ENCODE measurements around the gene NHLH2. TPM values are rescaled to one million over a fixed set of nuclear protein-coding genes. Genes with fewer than 3 reads are reported as not detected.

NHLH2 gene
- total RNA-seq, 1 experiment from 2014 or later: 1.2 TPM

DNA sequence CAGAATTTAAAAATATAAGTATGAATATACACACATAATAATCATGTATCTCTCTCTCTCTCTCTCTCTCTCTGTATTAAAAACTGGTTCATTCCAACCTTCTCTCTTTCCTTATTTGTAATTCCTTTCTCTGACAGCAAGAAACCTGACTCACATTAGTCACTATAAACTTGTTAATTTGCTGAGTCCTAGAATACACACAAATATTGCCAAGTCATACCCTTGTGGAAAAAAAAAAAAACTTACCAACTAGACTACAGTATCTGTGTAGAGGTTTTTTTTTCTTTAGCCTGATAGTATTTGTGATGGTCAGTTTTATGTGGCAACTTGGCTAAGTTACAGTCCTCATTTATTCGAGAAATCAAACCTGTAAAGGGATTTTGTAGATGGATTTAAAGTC lies 26.3 kb upstream of the NHLH2 start:
- no peak overlapping the region for H3T11ph ChIP-seq (ENCODE audit: low read length)
- H3K4me1 Mint-ChIP-seq: no peaks in the 10 kb centered on the region
- H3K9me3 Mint-ChIP-seq: no peaks in the 10 kb centered on the region
- H2BK5ac ChIP-seq (ENCODE audit: insufficient read length, low read length): no peak overlapping the region
- no peaks in the 10 kb centered on the region for H3K36me3 Mint-ChIP-seq (ENCODE audit: insufficient read depth in 1 of 3, low read depth in 3 of 3)
- no peak for DNase-seq
- no peak overlapping the region for H2BK120ac ChIP-seq (ENCODE audit: low read depth, low read length, poor library complexity, severe bottlenecking)
- H2BK15ac ChIP-seq (ENCODE audit: low read depth, low read length): no peak overlapping the region
- no peak overlapping the region for H3K27ac ChIP-seq (ENCODE audit: insufficient read length, low read depth, low read length)
- no peak overlapping the region for H3K4me2 ChIP-seq (ENCODE audit: insufficient read depth, insufficient read length, low read length)
- H3K56ac ChIP-seq (ENCODE audit: insufficient read length, low read depth, low read length): no peak overlapping the region
- no peak overlapping the region for H3K18ac ChIP-seq (ENCODE audit: insufficient read length, low read depth, low read length)
- H4K8ac ChIP-seq (replicated peaks; ENCODE audit: insufficient read length, low read depth, low read length): no peak overlapping the region
- peaks cover 2% of the 10 kb centered on the region; the same call in 1 of the 2 replicates for H3K27me3 Mint-ChIP-seq (ENCODE audit: low read depth)
- H3K9ac ChIP-seq (ENCODE audit: extremely low read depth, insufficient read length, low read length): no peak overlapping the region
- H2AFZ ChIP-seq (ENCODE audit: low read length): no peak overlapping the region
- no CpG with 5 or more reads among the region's 1 CpG for WGBS (ENCODE audit: extremely low coverage, insufficient read length, low lambda C conversion rate)
- no peaks in the 10 kb centered on the region for H3K79me2 ChIP-seq (ENCODE audit: insufficient read depth, low read length)
- H2BK12ac ChIP-seq (ENCODE audit: insufficient read length, low read depth, low read length): no peak overlapping the region
- H2BK20ac ChIP-seq (ENCODE audit: low read depth, low read length, poor library complexity, severe bottlenecking): no peak overlapping the region
- no peak overlapping the region for H3K4me3 Mint-ChIP-seq
- no peak overlapping the region for H3K14ac ChIP-seq (ENCODE audit: insufficient read depth, low read length)
- H3K27me3 ChIP-seq (ENCODE audit: insufficient read depth, low read length): no peaks in the 10 kb centered on the region
- no peak overlapping the region for H3K23ac ChIP-seq (ENCODE audit: insufficient read length, low read depth, low read length)
- H3K23me2 ChIP-seq (ENCODE audit: insufficient read length, low read depth, low read length, poor library complexity, severe bottlenecking): no peaks in the 10 kb centered on the region
- H4K5ac ChIP-seq (ENCODE audit: insufficient read length, low read depth, low read length): no peak overlapping the region
- no peak overlapping the region for H2AK5ac ChIP-seq (ENCODE audit: insufficient read length, low read length)
- TF ChIP-seq, protein P1, sequence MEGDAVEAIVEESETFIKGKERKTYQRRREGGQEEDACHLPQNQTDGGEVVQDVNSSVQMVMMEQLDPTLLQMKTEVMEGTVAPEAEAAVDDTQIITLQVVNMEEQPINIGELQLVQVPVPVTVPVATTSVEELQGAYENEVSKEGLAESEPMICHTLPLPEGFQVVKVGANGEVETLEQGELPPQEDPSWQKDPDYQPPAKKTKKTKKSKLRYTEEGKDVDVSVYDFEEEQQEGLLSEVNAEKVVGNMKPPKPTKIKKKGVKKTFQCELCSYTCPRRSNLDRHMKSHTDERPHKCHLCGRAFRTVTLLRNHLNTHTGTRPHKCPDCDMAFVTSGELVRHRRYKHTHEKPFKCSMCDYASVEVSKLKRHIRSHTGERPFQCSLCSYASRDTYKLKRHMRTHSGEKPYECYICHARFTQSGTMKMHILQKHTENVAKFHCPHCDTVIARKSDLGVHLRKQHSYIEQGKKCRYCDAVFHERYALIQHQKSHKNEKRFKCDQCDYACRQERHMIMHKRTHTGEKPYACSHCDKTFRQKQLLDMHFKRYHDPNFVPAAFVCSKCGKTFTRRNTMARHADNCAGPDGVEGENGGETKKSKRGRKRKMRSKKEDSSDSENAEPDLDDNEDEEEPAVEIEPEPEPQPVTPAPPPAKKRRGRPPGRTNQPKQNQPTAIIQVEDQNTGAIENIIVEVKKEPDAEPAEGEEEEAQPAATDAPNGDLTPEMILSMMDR (conservative IDR thresholded peaks at IDR 0.05): no peak
- H3K4ac ChIP-seq (ENCODE audit: low read depth, low read length): no peak overlapping the region
- H3K4me1 ChIP-seq (ENCODE audit: insufficient read depth, low read length): no peaks in the 10 kb centered on the region
- no peaks in the 10 kb centered on the region for H3K79me1 ChIP-seq (ENCODE audit: insufficient read depth, low read depth, low read length, poor library complexity, severe bottlenecking)
- H4K20me1 ChIP-seq (ENCODE audit: control insufficient read depth, insufficient read depth, insufficient read length): no peaks in the 10 kb centered on the region
- no peak overlapping the region for H4K91ac ChIP-seq (ENCODE audit: insufficient read length, low read depth, low read length)
- no peak overlapping the region for H3K27ac Mint-ChIP-seq
- H3K9me3 ChIP-seq (ENCODE audit: control insufficient read depth, low read depth, low read length): no peaks in the 10 kb centered on the region
